Measurements from ENCODE around the gene ASF1B. TPM values are rescaled to one million over a fixed set of nuclear protein-coding genes. Genes with fewer than 3 reads are reported as not detected.

ASF1B gene
- total RNA-seq, 1 experiment from 2014 or later = 67.4 TPM

GRCh38 chr19:14073261-14073924, 63.0 kb downstream of the ASF1B start:
- TF ChIP-seq CTCF (conservative IDR thresholded peaks at IDR 0.05) = no peak
- TF ChIP-seq EZH2 (IDR thresholded peaks at IDR 0.05; ENCODE audit: low read depth) = no peak
- no peaks in the 10 kb centered on the region for H4K20me1 ChIP-seq (ENCODE audit: insufficient read depth)
- no peaks in the 10 kb centered on the region for H3K9me2 ChIP-seq (ENCODE audit: insufficient read depth)
- BruUV-seq (replicated peaks) = no TSS peak
- H3K27me3 ChIP-seq (ENCODE audit: insufficient read depth, low read depth) = no peaks in the 10 kb centered on the region
- peak overlapping the region; percentile 90 for H2AFZ ChIP-seq
- ChIA-PET CTCF (interaction anchor here (0.5 to 1.3 kb wide), 3 partner anchors 180 to 194 kb away, joined by 5 to 6 read pairs (median 5); no protein-coding TSS in a partner anchor), POLR2A (ENCODE audit: unreplicated experiment) (no interaction called here)
- no peaks in the 10 kb centered on the region for H3K9me3 ChIP-seq (ENCODE audit: insufficient read depth, low read depth)
- H3K4me3 ChIP-seq = peak overlapping the region; percentile 72
- no peaks in the 10 kb centered on the region for H3K79me2 ChIP-seq (ENCODE audit: low read depth)
- intact Hi-C loops (cut with micrococcal nuclease; ENCODE audit: unreplicated experiment) = loop anchor here (2.0 to 5.0 kb wide), 3 partner anchors 41 to 476 kb away; partner anchors contain the start of genes IL27RA and RFX1
- H3F3A ChIP-seq (ENCODE audit: insufficient read depth, low read depth) = peaks cover 29% of the 10 kb centered on the region
- no peaks in the 10 kb centered on the region for H3K36me3 ChIP-seq (ENCODE audit: low read depth)
- peak overlapping the region; percentile 100 for H3K4me2 ChIP-seq
- no peak overlapping the region for H3K27ac ChIP-seq
- 0 out of 2 replicates have a peak, but pooled peaks cover 10% of the 10 kb centered on the region for H3K4me1 ChIP-seq (replicated peaks; ENCODE audit: insufficient read depth)
- peak; percentile 61 to 78 for DNase-seq

- POLR2A ChIA-PET (ENCODE audit: unreplicated experiment) = no interaction called here
- Histone ChIP-seq H4K20me1 (ENCODE audit: insufficient read depth) (no peaks in the 10 kb centered on the region), H3K27ac (no peak within 1 kb of the TSS), H3K9me3 (ENCODE audit: insufficient read depth, low read depth) (no peaks in the 10 kb centered on the region), H3K9me2 (ENCODE audit: insufficient read depth) (no peaks in the 10 kb centered on the region), H3K4me2 (peak within 1 kb of the TSS; percentile 100), H2AFZ (peak within 1 kb of the TSS; percentile 90), H3K79me2 (ENCODE audit: low read depth) (no peaks in the 10 kb centered on the region), H3K4me1 (replicated peaks; ENCODE audit: insufficient read depth) (0 out of 2 replicates have a peak, but pooled peaks cover 10% of the 10 kb centered on the region), H3K36me3 (ENCODE audit: low read depth) (no peaks in the 10 kb centered on the region), H3K27me3 (ENCODE audit: insufficient read depth, low read depth) (no peaks in the 10 kb centered on the region), H3K4me3 (peak within 1 kb of the TSS; percentile 72), H3F3A (ENCODE audit: insufficient read depth, low read depth) (peaks cover 29% of the 10 kb centered on the region)
- intact Hi-C loops (cut with micrococcal nuclease; ENCODE audit: unreplicated experiment) = loop anchor here (1.0 to 5.0 kb wide), 5 partner anchors 40 to 475 kb away; partner anchors contain the start of genes IL27RA and RFX1
- CTCF ChIA-PET = interaction anchor here (0.5 kb wide), 1 partner anchor 188 kb away, joined by 5 read pairs; no protein-coding TSS in a partner anchor
- DNase-seq = peak; percentile 48 to 81
- no TSS peak for BruUV-seq (replicated peaks)
- TF ChIP-seq EZH2 (IDR thresholded peaks at IDR 0.05; ENCODE audit: low read depth) (no peak), CTCF (conservative IDR thresholded peaks at IDR 0.05) (peak; percentile 53)
Measured at GRCh38 chr19:14072535-14073260, 63.7 kb downstream of the ASF1B start, which contains the start of gene MISP3. MISP3 (plus strand) TSS chr19:14072786; CDS start chr19:14073310, 524 bp downstream.

- ChIA-PET CTCF (no interaction called here), POLR2A (ENCODE audit: unreplicated experiment) (no interaction called here)
- no peaks in the 10 kb centered on the region for H3K9me2 ChIP-seq (ENCODE audit: insufficient read depth)
- H3K27ac ChIP-seq = no peak overlapping the region
- no peak for DNase-seq
- H3K4me1 ChIP-seq (replicated peaks; ENCODE audit: insufficient read depth) = 0 out of 2 replicates have a peak, but pooled peaks cover 10% of the 10 kb centered on the region
- H3K27me3 ChIP-seq (ENCODE audit: insufficient read depth, low read depth) = no peaks in the 10 kb centered on the region
- TF ChIP-seq EZH2 (IDR thresholded peaks at IDR 0.05; ENCODE audit: low read depth) = no peak
- no peak for TF ChIP-seq CTCF (conservative IDR thresholded peaks at IDR 0.05)
- no peaks in the 10 kb centered on the region for H3K9me3 ChIP-seq (ENCODE audit: insufficient read depth, low read depth)
- H3K4me3 ChIP-seq = no peak overlapping the region
- H3K79me2 ChIP-seq (ENCODE audit: low read depth) = no peaks in the 10 kb centered on the region
- H3K4me2 ChIP-seq = no peak overlapping the region
- peaks cover 23% of the 10 kb centered on the region for H3F3A ChIP-seq (ENCODE audit: insufficient read depth, low read depth)
- BruUV-seq (replicated peaks) = no TSS peak
- H4K20me1 ChIP-seq (ENCODE audit: insufficient read depth) = no peaks in the 10 kb centered on the region
- intact Hi-C loops (cut with micrococcal nuclease; ENCODE audit: unreplicated experiment) = loop anchor here (5.0 kb wide), 2 partner anchors 38 to 473 kb away; partner anchors contain the start of gene IL27RA
- H2AFZ ChIP-seq = no peak overlapping the region
- no peaks in the 10 kb centered on the region for H3K36me3 ChIP-seq (ENCODE audit: low read depth)
Measured at GRCh38 chr19:14070268-14071050, 65.9 kb downstream of the ASF1B start.
